GM12873 (cell line): ENCODE measurements around the gene SHROOM1.

ENCODE experiments used
- CTCF ChIP-seq: IDR thresholded peaks from 2 replicates; pipeline ENCODE4 v1.5.1; 2012; ENCODE audit warnings: low read depth, mild to moderate bottlenecking, moderate library complexity, low read length, control low read depth; ENCODE audit not compliant: insufficient read depth; ENCODE audit errors: missing control alignments

Gene SHROOM1

GRCh38 chr5:132808448-132808847 lies 22.0 kb downstream of the SHROOM1 start:
- TF ChIP-seq CTCF = no peak

- peak; percentile 28 for TF ChIP-seq CTCF
These were observed 23.1 kb downstream of the SHROOM1 start for GRCh38 chr5:132807163-132807838.

GRCh38 chr5:132802044-132802684 lies 28.3 kb downstream of the SHROOM1 start:
- TF ChIP-seq CTCF = peak; percentile 23

GRCh38 chr5:132800545-132800944 lies 29.9 kb downstream of the SHROOM1 start:
- TF ChIP-seq CTCF = no peak

- no peak for TF ChIP-seq CTCF
These were observed 31.1 kb downstream of the SHROOM1 start for GRCh38 chr5:132799392-132799791.

- no peak for TF ChIP-seq CTCF
These were observed 32.8 kb downstream of the SHROOM1 start for GRCh38 chr5:132797651-132798050.

- no peak for TF ChIP-seq CTCF
These were observed 39.4 kb downstream of the SHROOM1 start for GRCh38 chr5:132791026-132791425.
